Parathyroid adenoma (tissue), 2 donors: Measurements from ENCODE around the gene CEACAM6.
"Not testable (repeated sequence)": the region's sequence is repeated elsewhere in the genome, so short reads cannot be mapped to it uniquely, and the experiment has no call there.

Experiments
- H2AFZ ChIP-seq: fragments of 300-600 bp; sonication (generic); one replicate; pipeline ENCODE4 v1.7.0; 2017; ENCODE audit warnings: antibody characterized with exemption, mild to moderate bottlenecking
- H3K27ac ChIP-seq: fragments of 300-600 bp; sonication (generic); one replicate; pipeline ENCODE4 v1.7.0; 2017
- H3K27me3 ChIP-seq: fragments of 300-600 bp; sonication (generic); one replicate; pipeline ENCODE4 v1.7.0; 2017; ENCODE audit warnings: low read length; ENCODE audit not compliant: control insufficient read depth, insufficient read depth
- H3K36me3 ChIP-seq: fragments of 300-600 bp; sonication (generic); one replicate; pipeline ENCODE4 v1.7.0; 2017; ENCODE audit warnings: low read length; ENCODE audit not compliant: control insufficient read depth, insufficient read depth
- H3K4me1 ChIP-seq: fragments of 300-600 bp; sonication (generic); one replicate; pipeline ENCODE4 v1.7.0; 2017; ENCODE audit warnings: control low read depth
- H3K4me2 ChIP-seq: fragments of 300-600 bp; sonication (generic); one replicate; pipeline ENCODE4 v1.7.0; 2017; ENCODE audit warnings: low read length
- H3K4me3 ChIP-seq: fragments of 300-600 bp; sonication (generic); one replicate; pipeline ENCODE4 v1.7.0; 2017; ENCODE audit warnings: low read depth, low read length
- H3K79me2 ChIP-seq: fragments of 300-600 bp; sonication (generic); one replicate; pipeline ENCODE4 v1.7.0; 2017; ENCODE audit warnings: control low read depth
- H3K9ac ChIP-seq: fragments of 300-600 bp; sonication (generic); one replicate; pipeline ENCODE4 v1.7.0; 2017; ENCODE audit warnings: mild to moderate bottlenecking
- H3K9me3 ChIP-seq: fragments of 300-600 bp; sonication (generic); one replicate; pipeline ENCODE4 v1.7.0; 2017; ENCODE audit warnings: low read length; ENCODE audit not compliant: control insufficient read depth
- CTCF ChIP-seq: fragments of 300-600 bp; sonication (generic); IDR thresholded peaks from one replicate; pipeline ENCODE4 v1.7.0; 2017; ENCODE audit warnings: antibody characterized with exemption, mild to moderate bottlenecking
- donor health status: primary hyperparathyroidism.

Gene CEACAM6

GRCh38 chr19:41758846-41759245 lies 3.5 kb downstream of the CEACAM6 start:
- Histone ChIP-seq H3K4me3 (no peak overlapping the region), H3K9ac (no peak overlapping the region), H3K36me3 (no peaks in the 10 kb centered on the region), H3K4me2 (no peak overlapping the region), H3K9me3 (no peaks in the 10 kb centered on the region), H3K79me2 (no peaks in the 10 kb centered on the region), H2AFZ (no peak overlapping the region), H3K27me3 (no peaks in the 10 kb centered on the region), H3K4me1 (peaks cover 5% of the 10 kb centered on the region), H3K27ac (no peak overlapping the region)
- no peak for TF ChIP-seq CTCF

GRCh38 chr19:41767115-41767514 lies 11.8 kb downstream of the CEACAM6 start:
- no peaks in the 10 kb centered on the region for H3K27me3 ChIP-seq
- no peak overlapping the region for H3K27ac ChIP-seq
- H3K9me3 ChIP-seq = no peaks in the 10 kb centered on the region
- H3K9ac ChIP-seq = no peak overlapping the region
- H2AFZ ChIP-seq = no peak overlapping the region
- no peak overlapping the region for H3K4me3 ChIP-seq
- TF ChIP-seq CTCF = no peak
- no peaks in the 10 kb centered on the region for H3K79me2 ChIP-seq
- no peak overlapping the region for H3K4me2 ChIP-seq
- H3K36me3 ChIP-seq = no peaks in the 10 kb centered on the region
- no peaks in the 10 kb centered on the region for H3K4me1 ChIP-seq

- H3K4me2 ChIP-seq, H3K27me3 ChIP-seq, H3K4me1 ChIP-seq, H3K4me3 ChIP-seq, H3K27ac ChIP-seq, H3K9me3 ChIP-seq, H2AFZ ChIP-seq, H3K9ac ChIP-seq, H3K79me2 ChIP-seq, H3K36me3 ChIP-seq: not testable (repeated sequence)
Measured at GRCh38 chr19:41768105-41768504, 12.8 kb downstream of the CEACAM6 start.

- Histone ChIP-seq H3K9me3 (no peaks in the 10 kb centered on the region), H3K4me2 (no peak overlapping the region), H3K4me3 (no peak overlapping the region), H3K79me2 (no peaks in the 10 kb centered on the region), H3K36me3 (no peaks in the 10 kb centered on the region), H3K27me3 (no peaks in the 10 kb centered on the region), H3K9ac (no peak overlapping the region), H2AFZ (no peak overlapping the region), H3K4me1 (no peaks in the 10 kb centered on the region), H3K27ac (no peak overlapping the region)
- TF ChIP-seq CTCF = no peak
Measured at GRCh38 chr19:41769608-41770007, 14.3 kb downstream of the CEACAM6 start.

- no peaks in the 10 kb centered on the region for H3K4me1 ChIP-seq
- no peak for TF ChIP-seq CTCF
- H3K27ac ChIP-seq = no peak overlapping the region
- H3K4me3 ChIP-seq = no peak overlapping the region
- no peak overlapping the region for H3K9ac ChIP-seq
- no peak overlapping the region for H3K4me2 ChIP-seq
- H3K9me3 ChIP-seq = no peaks in the 10 kb centered on the region
- H3K79me2 ChIP-seq = no peaks in the 10 kb centered on the region
- no peaks in the 10 kb centered on the region for H3K36me3 ChIP-seq
- no peaks in the 10 kb centered on the region for H3K27me3 ChIP-seq
- no peak overlapping the region for H2AFZ ChIP-seq
Measured at GRCh38 chr19:41771410-41771809, 16.1 kb downstream of the CEACAM6 start.
